ENCODE data around the gene RAB30. TPM values are rescaled to one million over a fixed set of nuclear protein-coding genes. Genes with fewer than 3 reads are reported as not detected.

The RAB30 gene
- total RNA-seq, 2 donors from 2014 or later = 12.1 to 19.0 TPM

DNA sequence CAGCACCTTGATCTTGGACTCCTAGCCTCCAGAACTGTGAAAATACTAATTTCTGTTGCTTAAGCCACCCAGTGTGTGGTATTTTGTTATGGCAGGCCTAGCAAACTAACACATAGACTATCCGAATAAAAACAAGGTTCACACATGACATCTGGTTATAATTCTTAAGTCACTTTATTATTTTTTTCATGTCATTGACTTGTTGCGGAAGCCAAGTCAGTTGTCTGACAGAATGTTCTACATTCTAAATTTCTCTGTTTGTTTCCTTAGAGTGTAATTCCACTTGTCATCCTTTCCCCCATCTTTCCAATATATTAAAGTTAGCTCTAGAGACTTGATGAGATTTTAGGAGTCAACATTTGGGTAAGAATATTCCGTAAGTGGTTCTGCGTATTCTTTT, 40.6 kb downstream of the RAB30 start:
- peak overlapping the region in 1 of 2 donors; percentile 75 for H3K27ac ChIP-seq

DNA sequence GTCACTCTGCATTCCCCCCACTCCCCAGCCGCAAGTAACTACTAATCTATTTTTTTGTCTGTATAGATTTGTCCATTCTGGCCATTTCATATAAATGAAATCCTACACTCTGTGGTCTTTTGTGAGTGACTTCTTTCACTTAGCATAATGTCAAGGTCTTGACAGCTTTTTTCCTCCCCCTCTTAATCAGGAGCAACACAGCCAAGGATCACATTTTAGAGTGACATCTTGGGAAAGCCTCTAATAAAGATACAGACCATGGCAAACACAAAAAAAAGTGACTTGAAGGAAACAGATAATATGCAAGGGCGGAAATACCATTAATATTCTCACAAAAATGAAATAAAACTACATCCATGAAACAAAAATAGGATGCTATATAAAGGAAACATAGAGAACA, 43.9 kb downstream of the RAB30 start:
- Histone ChIP-seq H3K4me1 (peaks cover 0 to 45% of the 10 kb centered on the region in 2 donors), H3K4me3 (no peak overlapping the region), H3K27ac (no peak overlapping the region), H3K9me3 (no peaks in the 10 kb centered on the region), H3K36me3 (no peaks in the 10 kb centered on the region), H3K27me3 (no peaks in the 10 kb centered on the region)
- no peak for DNase-seq (ENCODE audit: low spot score)
- TF ChIP-seq, protein P1, sequence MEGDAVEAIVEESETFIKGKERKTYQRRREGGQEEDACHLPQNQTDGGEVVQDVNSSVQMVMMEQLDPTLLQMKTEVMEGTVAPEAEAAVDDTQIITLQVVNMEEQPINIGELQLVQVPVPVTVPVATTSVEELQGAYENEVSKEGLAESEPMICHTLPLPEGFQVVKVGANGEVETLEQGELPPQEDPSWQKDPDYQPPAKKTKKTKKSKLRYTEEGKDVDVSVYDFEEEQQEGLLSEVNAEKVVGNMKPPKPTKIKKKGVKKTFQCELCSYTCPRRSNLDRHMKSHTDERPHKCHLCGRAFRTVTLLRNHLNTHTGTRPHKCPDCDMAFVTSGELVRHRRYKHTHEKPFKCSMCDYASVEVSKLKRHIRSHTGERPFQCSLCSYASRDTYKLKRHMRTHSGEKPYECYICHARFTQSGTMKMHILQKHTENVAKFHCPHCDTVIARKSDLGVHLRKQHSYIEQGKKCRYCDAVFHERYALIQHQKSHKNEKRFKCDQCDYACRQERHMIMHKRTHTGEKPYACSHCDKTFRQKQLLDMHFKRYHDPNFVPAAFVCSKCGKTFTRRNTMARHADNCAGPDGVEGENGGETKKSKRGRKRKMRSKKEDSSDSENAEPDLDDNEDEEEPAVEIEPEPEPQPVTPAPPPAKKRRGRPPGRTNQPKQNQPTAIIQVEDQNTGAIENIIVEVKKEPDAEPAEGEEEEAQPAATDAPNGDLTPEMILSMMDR (IDR thresholded peaks at IDR 0.05) = no peak

More for the DNA sequence above, 40.6 kb downstream of the RAB30 start:
- H3K36me3 ChIP-seq = no peaks in the 10 kb centered on the region
- no peaks in the 10 kb centered on the region for H3K9me3 ChIP-seq
- DNase-seq (ENCODE audit: low spot score) = no peak
- H3K4me3 ChIP-seq = no peak overlapping the region
- TF ChIP-seq, protein P1 (IDR thresholded peaks at IDR 0.05) = no peak
- no peaks in the 10 kb centered on the region for H3K27me3 ChIP-seq
- peaks cover 0 to 57% of the 10 kb centered on the region in 2 donors for H3K4me1 ChIP-seq

DNA sequence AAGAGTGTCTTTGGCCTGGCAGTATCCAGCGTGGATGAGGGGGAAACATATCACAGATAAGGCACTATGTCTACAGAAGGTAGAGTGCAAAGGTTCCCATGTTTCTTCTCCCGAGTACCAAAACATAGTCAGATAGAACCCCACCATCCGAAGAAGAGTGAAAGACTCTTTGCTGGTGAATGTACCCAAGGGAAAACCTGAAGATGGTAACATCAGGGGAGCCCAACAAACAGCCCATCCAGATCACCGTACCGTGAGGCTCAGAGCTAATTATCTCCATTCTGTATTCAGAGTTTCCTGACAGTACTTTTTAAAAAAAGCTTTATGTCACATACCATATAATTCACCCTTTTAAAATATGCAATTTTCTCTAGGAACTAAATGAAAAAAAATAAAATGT, 44.4 kb downstream of the RAB30 start:
- Histone ChIP-seq H3K4me3 (no peak overlapping the region), H3K9me3 (no peaks in the 10 kb centered on the region), H3K27ac (no peak overlapping the region), H3K36me3 (no peaks in the 10 kb centered on the region), H3K27me3 (no peaks in the 10 kb centered on the region), H3K4me1 (peaks cover 0 to 40% of the 10 kb centered on the region in 2 donors)
- TF ChIP-seq, protein P1 (IDR thresholded peaks at IDR 0.05) = no peak
- no peak for DNase-seq (ENCODE audit: low spot score)

- Histone ChIP-seq H3K4me1 (peaks cover 0 to 39% of the 10 kb centered on the region in 2 donors), H3K9me3 (no peaks in the 10 kb centered on the region), H3K27me3 (no peaks in the 10 kb centered on the region), H3K27ac (no peak overlapping the region), H3K36me3 (no peaks in the 10 kb centered on the region), H3K4me3 (no peak overlapping the region)
- TF ChIP-seq, protein P1 (IDR thresholded peaks at IDR 0.05) = no peak
- DNase-seq (ENCODE audit: low spot score) = no peak
Observed at GRCh38 chr11:83026229-83026628, 45.5 kb downstream of the RAB30 start.

DNA sequence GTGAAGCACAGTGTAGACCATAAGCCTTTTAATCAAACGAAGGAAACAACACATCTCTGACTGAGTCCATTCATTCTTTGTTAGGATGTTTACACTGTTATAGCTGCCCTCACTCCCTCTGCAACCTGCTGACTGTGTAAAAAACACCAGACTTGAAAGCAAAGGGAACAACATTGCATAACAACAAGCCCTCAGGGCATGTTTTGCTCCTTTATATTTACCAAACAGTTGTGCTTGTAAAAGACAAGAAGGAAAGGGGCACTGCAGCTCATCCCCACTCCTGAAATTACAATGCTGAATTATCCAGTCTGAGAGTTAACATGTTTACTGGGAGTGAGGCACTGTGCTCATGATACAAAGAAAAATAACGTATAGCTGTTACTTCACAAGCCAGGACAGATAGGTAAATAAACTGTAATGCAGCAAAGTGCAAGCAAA, 46.4 kb downstream of the RAB30 start:
- H3K4me1 ChIP-seq = peaks cover 0 to 46% of the 10 kb centered on the region in 2 donors
- TF ChIP-seq, protein P1 (IDR thresholded peaks at IDR 0.05) = no peak
- no peak overlapping the region for H3K27ac ChIP-seq

GRCh38 chr11:83024270-83024854, 47.3 kb downstream of the RAB30 start:
- peaks cover 0 to 53% of the 10 kb centered on the region in 2 donors for H3K4me1 ChIP-seq

More for the DNA sequence above, 46.4 kb downstream of the RAB30 start:
- H3K4me3 ChIP-seq = no peak overlapping the region
- no peaks in the 10 kb centered on the region for H3K9me3 ChIP-seq
- H3K27me3 ChIP-seq = no peaks in the 10 kb centered on the region
- no peak for DNase-seq (ENCODE audit: low spot score)
- no peaks in the 10 kb centered on the region for H3K36me3 ChIP-seq

More at GRCh38 chr11:83024270-83024854, 47.3 kb downstream of the RAB30 start:
- Histone ChIP-seq H3K36me3 (no peaks in the 10 kb centered on the region), H3K27me3 (no peaks in the 10 kb centered on the region), H3K4me3 (no peak overlapping the region), H3K9me3 (no peaks in the 10 kb centered on the region), H3K27ac (no peak overlapping the region)
- TF ChIP-seq, protein P1 (IDR thresholded peaks at IDR 0.05) = no peak
- DNase-seq (ENCODE audit: low spot score) = no peak
